Endothelial cell of umbilical vein (primary cell): ENCODE measurements around the gene TNFRSF11A.

Experiments used
- EZH2 ChIP-seq: IDR thresholded peaks from 2 replicates; pipeline ENCODE4 v1.6.1; 2012; ENCODE audit warnings: borderline replicate concordance, low read depth, mild to moderate bottlenecking, moderate library complexity, low read length, inconsistent platforms; ENCODE audit not compliant: severe bottlenecking
- POLR2A ChIP-seq: IDR thresholded peaks from 2 replicates; pipeline ENCODE4 v1.6.1; 2012; ENCODE audit warnings: low read depth, mild to moderate bottlenecking, control low read depth, low read length

DNA sequence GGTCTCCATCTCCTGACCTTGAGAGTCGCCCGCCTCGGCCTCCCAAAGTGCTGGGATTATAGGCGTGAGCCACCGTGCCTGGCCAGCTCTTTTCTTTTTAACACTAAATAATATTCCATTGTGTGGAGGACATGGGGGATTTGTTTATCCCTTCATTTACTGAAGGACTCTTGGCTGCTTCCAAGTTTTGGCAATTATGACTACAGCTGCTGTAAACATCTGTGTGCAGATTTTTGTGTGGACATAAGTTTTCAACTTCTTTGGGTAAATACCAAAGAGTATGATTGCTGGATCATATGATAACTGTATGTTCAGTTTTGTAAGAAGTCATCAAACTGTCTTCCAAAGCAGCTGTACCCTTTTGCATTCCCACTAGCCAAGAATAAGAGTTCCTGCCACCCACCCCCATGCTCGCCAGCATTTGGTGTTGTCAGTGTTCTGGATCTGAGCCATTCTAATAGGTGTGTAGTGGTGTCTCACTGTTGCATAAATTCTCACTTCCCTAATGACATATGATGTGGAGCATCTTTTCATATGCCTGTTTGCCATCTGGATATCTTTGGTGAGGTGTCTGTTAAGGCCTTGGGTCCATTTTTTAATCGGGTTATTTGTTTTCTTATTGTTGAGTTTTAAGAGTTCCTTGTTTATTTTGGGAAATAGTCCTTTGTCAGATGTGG is 52.2 kb downstream of the TNFRSF11A start:
- TF ChIP-seq EZH2 (no peak), POLR2A (no peak)
